Nephron progenitor cell (in vitro differentiated cells): ENCODE measurements around the gene ADGRF3.

ENCODE experiments used
- DNase-seq: peaks from one replicate; pipeline ENCODE4 v3.0.0; 2021
- H3K27ac Mint-ChIP-seq: 2 replicates; pipeline ENCODE4 v1.8.0; 2021; ENCODE audit warnings: mild to moderate bottlenecking, moderate library complexity, mixed read lengths
- H3K27me3 Mint-ChIP-seq: 2 replicates; pipeline ENCODE4 v1.8.0; 2021; ENCODE audit warnings: mild to moderate bottlenecking, low read depth, mixed read lengths; ENCODE audit not compliant: poor library complexity
- H3K36me3 Mint-ChIP-seq: 2 replicates; pipeline ENCODE4 v1.8.0; 2021; ENCODE audit warnings: low read depth, mixed read lengths
- H3K4me1 Mint-ChIP-seq: 2 replicates; pipeline ENCODE4 v1.8.0; 2021; ENCODE audit warnings: mixed read lengths
- H3K4me3 Mint-ChIP-seq: 2 replicates; pipeline ENCODE4 v1.8.0; 2021; ENCODE audit warnings: mild to moderate bottlenecking, moderate library complexity, mixed read lengths
- H3K9me3 Mint-ChIP-seq: 2 replicates; pipeline ENCODE4 v1.8.0; 2021; ENCODE audit warnings: mild to moderate bottlenecking, moderate library complexity, mixed read lengths
- CTCF ChIP-seq: fragments of 200-600 bp; sonication (generic); IDR thresholded peaks from 2 replicates; pipeline ENCODE4 v1.5.0; 2021; ENCODE audit warnings: antibody characterized with exemption

ADGRF3 gene

GRCh38 chr2:26285931-26286330, 60.7 kb downstream of the ADGRF3 start:
- Mint-ChIP-seq H3K9me3 (no peaks in the 10 kb centered on the region), H3K4me3 (no peak overlapping the region), H3K27me3 (no peaks in the 10 kb centered on the region), H3K4me1 (no peaks in the 10 kb centered on the region), H3K27ac (no peak overlapping the region), H3K36me3 (peaks cover 60% of the 10 kb centered on the region)
- DNase-seq = no peak
- no peak for TF ChIP-seq CTCF

- DNase-seq = no peak
- no peaks in the 10 kb centered on the region for H3K9me3 Mint-ChIP-seq
- no peak overlapping the region for H3K27ac Mint-ChIP-seq
- H3K4me1 Mint-ChIP-seq = no peaks in the 10 kb centered on the region
- H3K27me3 Mint-ChIP-seq = no peaks in the 10 kb centered on the region
- peaks cover 69% of the 10 kb centered on the region for H3K36me3 Mint-ChIP-seq
- no peak for TF ChIP-seq CTCF
- no peak overlapping the region for H3K4me3 Mint-ChIP-seq
Observed at GRCh38 chr2:26284132-26284531, 62.5 kb downstream of the ADGRF3 start.

- H3K27ac Mint-ChIP-seq = no peak overlapping the region
- no peak overlapping the region for H3K4me3 Mint-ChIP-seq
- H3K36me3 Mint-ChIP-seq = peaks cover 74% of the 10 kb centered on the region
Observed at GRCh38 chr2:26283606-26284005, 63.0 kb downstream of the ADGRF3 start.

GRCh38 chr2:26281226-26281625, 65.4 kb downstream of the ADGRF3 start:
- no peak for TF ChIP-seq CTCF
- Mint-ChIP-seq H3K36me3 (peaks cover 62% of the 10 kb centered on the region), H3K4me3 (no peak overlapping the region), H3K9me3 (no peaks in the 10 kb centered on the region), H3K27me3 (no peaks in the 10 kb centered on the region), H3K4me1 (no peaks in the 10 kb centered on the region), H3K27ac (no peak overlapping the region)
- DNase-seq = no peak

More at GRCh38 chr2:26283606-26284005, 63.0 kb downstream of the ADGRF3 start:
- TF ChIP-seq CTCF = no peak
- no peak for DNase-seq
- H3K27me3 Mint-ChIP-seq = no peaks in the 10 kb centered on the region
- H3K4me1 Mint-ChIP-seq = no peaks in the 10 kb centered on the region
- no peaks in the 10 kb centered on the region for H3K9me3 Mint-ChIP-seq

- TF ChIP-seq CTCF = no peak
- H3K4me3 Mint-ChIP-seq = no peak overlapping the region
- H3K4me1 Mint-ChIP-seq = no peaks in the 10 kb centered on the region
- no peaks in the 10 kb centered on the region for H3K27me3 Mint-ChIP-seq
- no peaks in the 10 kb centered on the region for H3K9me3 Mint-ChIP-seq
- H3K36me3 Mint-ChIP-seq = peaks cover 55% of the 10 kb centered on the region
- no peak overlapping the region for H3K27ac Mint-ChIP-seq
- no peak for DNase-seq
Observed at GRCh38 chr2:26279886-26280285, 66.7 kb downstream of the ADGRF3 start.

GRCh38 chr2:26276484-26277227, 69.9 kb downstream of the ADGRF3 start:
- peaks cover 29% of the 10 kb centered on the region for H3K36me3 Mint-ChIP-seq
- no peak overlapping the region for H3K4me3 Mint-ChIP-seq
- H3K27ac Mint-ChIP-seq = no peak overlapping the region
- H3K27me3 Mint-ChIP-seq = no peaks in the 10 kb centered on the region
- DNase-seq = no peak
- no peaks in the 10 kb centered on the region for H3K4me1 Mint-ChIP-seq
- no peak for TF ChIP-seq CTCF
- no peaks in the 10 kb centered on the region for H3K9me3 Mint-ChIP-seq
